Heart left ventricle (tissue), 13 donors: Measurements from ENCODE around the gene RGS12.

ENCODE experiments used
- CTCF ChIP-seq, 12 donors: fragments of 200-600 bp; sonication (generic) in 4 of 12; IDR thresholded peaks; one replicate each; pipeline versions ENCODE4 v1.5.0 to v1.8.0; 2018 to 2022; ENCODE audit warnings: antibody characterized with exemption in 12 of 12, mild to moderate bottlenecking in 5 of 12
- POLR2A ChIP-seq, 2 donors: fragments of 450-650 bp; IDR thresholded peaks; one replicate each; pipeline ENCODE4 v1.6.1; 2017; ENCODE audit warnings: antibody characterized with exemption in 2 of 2, mild to moderate bottlenecking in 2 of 2, moderate library complexity in 2 of 2
- donor health status: ischemic (EF 13 %, LVEDD 7.1; RV severe dilation, severe dysfunction).
- donor health status: DM: no; HTN: yes; CAD: no.
- donor health status: DM: no; HTN: no; CAD: no.
- donor health status: ischemic (EF 25% LVEDD 6.9; RV normal size, moderate dysfunction).
- donor health status: ischemic (EF 25% LVEDD 5.7; RV mildly dilated, moderate dysfunction).
- donor health status: ischemic (EF 35%, LVEDD 5.7; RV mildly dilated, moderate dysfunction).
- donor health status: nonischemic (EF 11% LVEDD 7.7; RV severe dilation, severe dysfunction).
- donor health status: DM: yes; HTN: yes; CAD: no.
- donor health status: PGD.
- donor health status: ischemic (EF 29% LVEDD 5.4; RV normal size, mild dysfunction).
- donor health status: nonischemic (EF 23%, LVEDD 6.1; RV moderate dilation, normal function).

- no peak for TF ChIP-seq CTCF (IDR thresholded peaks at IDR 0.05)
- no peak for TF ChIP-seq POLR2A (IDR thresholded peaks at IDR 0.05)
These were observed 46.8 kb downstream of the RGS12 start for GRCh38 chr4:3339577-3339976.
